CD1c-positive myeloid dendritic cell (primary cell): ENCODE results near the gene PPP2R5A.
"Not testable (repeated sequence)": the region's sequence is repeated elsewhere in the genome, so short reads cannot be mapped to it uniquely, and the experiment has no call there.

ENCODE experiments used
- DNase-seq: peaks from one replicate; pipeline ENCODE4 v3.0.0-alpha.2; 2016; ENCODE audit errors: extremely low spot score

PPP2R5A gene

GRCh38 chr1:212267460-212267859, 17.8 kb upstream of the PPP2R5A start:
- no peak for DNase-seq

- DNase-seq = no peak
These were observed 15.9 kb upstream of the PPP2R5A start for GRCh38 chr1:212269306-212269705.

GRCh38 chr1:212270564-212270963, 14.6 kb upstream of the PPP2R5A start:
- no peak for DNase-seq

GRCh38 chr1:212271234-212271633, 14.0 kb upstream of the PPP2R5A start:
- DNase-seq = no peak

- DNase-seq = no peak
These were observed 13.3 kb upstream of the PPP2R5A start for GRCh38 chr1:212271823-212272485.

GRCh38 chr1:212281590-212281989, 3.6 kb upstream of the PPP2R5A start:
- no peak for DNase-seq

GRCh38 chr1:212283741-212284140, 1.5 kb upstream of the PPP2R5A start:
- no peak for DNase-seq

GRCh38 chr1:212284332-212284743, 872 bp upstream of the PPP2R5A start:
- DNase-seq = no peak

- peak; percentile 86 for DNase-seq
These were observed 710 bp downstream of the PPP2R5A start for GRCh38 chr1:212285685-212286555.

GRCh38 chr1:212286556-212287131, 1.4 kb downstream of the PPP2R5A start:
- peak; percentile 27 for DNase-seq

- DNase-seq = no peak
These were observed 2.2 kb downstream of the PPP2R5A start for GRCh38 chr1:212287261-212287895.

- not testable (repeated sequence) for DNase-seq
These were observed 2.8 kb downstream of the PPP2R5A start for GRCh38 chr1:212287995-212288394.

- no peak for DNase-seq
These were observed 3.4 kb downstream of the PPP2R5A start for GRCh38 chr1:212288615-212289014.

- no peak for DNase-seq
These were observed 4.3 kb downstream of the PPP2R5A start for GRCh38 chr1:212289262-212290077.

- DNase-seq = no peak
These were observed 5.4 kb downstream of the PPP2R5A start for GRCh38 chr1:212290608-212291007.

GRCh38 chr1:212291505-212292134, 6.4 kb downstream of the PPP2R5A start:
- DNase-seq = peak; percentile 66

- no peak for DNase-seq
These were observed 7.3 kb downstream of the PPP2R5A start for GRCh38 chr1:212292250-212293105.

- no peak for DNase-seq
These were observed 8.4 kb downstream of the PPP2R5A start for GRCh38 chr1:212293579-212293978.

- no peak for DNase-seq
These were observed 9.8 kb downstream of the PPP2R5A start for GRCh38 chr1:212294983-212295382.

GRCh38 chr1:212295579-212295978, 10.4 kb downstream of the PPP2R5A start:
- DNase-seq = no peak
